GM06990 (cell line): ENCODE measurements around the gene MS4A18.

ENCODE experiments used
- DNase-seq: peaks from one replicate; pipeline ENCODE4 v3.0.0-alpha.2; 2011; ENCODE audit not compliant: insufficient read length; ENCODE audit errors: extremely low read depth
- H3K27me3 ChIP-seq: replicated peaks from 2 replicates; pipeline ENCODE4 v1.6.0; 2011; ENCODE audit warnings: low read length; ENCODE audit not compliant: control insufficient read depth, insufficient read depth
- H3K36me3 ChIP-seq: 2 replicates; pipeline ENCODE4 v1.5.1; 2011; ENCODE audit warnings: low read length; ENCODE audit not compliant: control insufficient read depth, insufficient read depth
- H3K4me3 ChIP-seq: replicated peaks from 2 replicates; pipeline ENCODE4 v1.5.1; 2011; ENCODE audit warnings: low read depth, mild to moderate bottlenecking, control low read depth, low read length
- TF ChIP-seq, protein P1 (sequence below): IDR thresholded peaks from 2 replicates; pipeline ENCODE4 v1.5.1; 2011; ENCODE audit warnings: low read length, control low read depth, mild to moderate bottlenecking, inconsistent platforms; ENCODE audit not compliant: insufficient read depth, poor library complexity, severe bottlenecking

MS4A18 gene

DNA sequence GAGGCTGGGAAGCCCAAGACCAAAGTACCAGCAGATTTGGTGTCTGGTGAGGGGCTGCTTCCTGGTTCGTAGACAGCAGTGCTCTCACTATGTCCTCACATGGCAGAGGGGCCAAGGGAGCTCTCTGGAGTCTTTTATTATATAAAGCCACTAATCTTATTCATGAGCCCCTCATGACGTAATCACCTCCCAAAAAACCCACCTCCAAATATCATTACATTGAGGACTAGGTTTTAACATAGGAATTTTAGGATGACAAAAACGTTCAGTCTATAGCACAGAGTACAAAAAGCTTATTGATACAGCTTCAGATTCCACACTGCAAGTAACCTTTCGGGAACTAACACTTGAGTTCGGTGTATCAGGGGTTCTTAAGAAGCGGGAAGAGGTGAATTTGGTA lies 4.1 kb upstream of the MS4A18 start:
- no peak for DNase-seq
- Histone ChIP-seq H3K4me3 (no peak overlapping the region), H3K36me3 (no peaks in the 10 kb centered on the region), H3K27me3 (no peaks in the 10 kb centered on the region; the same call in 1 of the 2 replicates)
- TF ChIP-seq, protein P1, sequence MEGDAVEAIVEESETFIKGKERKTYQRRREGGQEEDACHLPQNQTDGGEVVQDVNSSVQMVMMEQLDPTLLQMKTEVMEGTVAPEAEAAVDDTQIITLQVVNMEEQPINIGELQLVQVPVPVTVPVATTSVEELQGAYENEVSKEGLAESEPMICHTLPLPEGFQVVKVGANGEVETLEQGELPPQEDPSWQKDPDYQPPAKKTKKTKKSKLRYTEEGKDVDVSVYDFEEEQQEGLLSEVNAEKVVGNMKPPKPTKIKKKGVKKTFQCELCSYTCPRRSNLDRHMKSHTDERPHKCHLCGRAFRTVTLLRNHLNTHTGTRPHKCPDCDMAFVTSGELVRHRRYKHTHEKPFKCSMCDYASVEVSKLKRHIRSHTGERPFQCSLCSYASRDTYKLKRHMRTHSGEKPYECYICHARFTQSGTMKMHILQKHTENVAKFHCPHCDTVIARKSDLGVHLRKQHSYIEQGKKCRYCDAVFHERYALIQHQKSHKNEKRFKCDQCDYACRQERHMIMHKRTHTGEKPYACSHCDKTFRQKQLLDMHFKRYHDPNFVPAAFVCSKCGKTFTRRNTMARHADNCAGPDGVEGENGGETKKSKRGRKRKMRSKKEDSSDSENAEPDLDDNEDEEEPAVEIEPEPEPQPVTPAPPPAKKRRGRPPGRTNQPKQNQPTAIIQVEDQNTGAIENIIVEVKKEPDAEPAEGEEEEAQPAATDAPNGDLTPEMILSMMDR = no peak

DNA sequence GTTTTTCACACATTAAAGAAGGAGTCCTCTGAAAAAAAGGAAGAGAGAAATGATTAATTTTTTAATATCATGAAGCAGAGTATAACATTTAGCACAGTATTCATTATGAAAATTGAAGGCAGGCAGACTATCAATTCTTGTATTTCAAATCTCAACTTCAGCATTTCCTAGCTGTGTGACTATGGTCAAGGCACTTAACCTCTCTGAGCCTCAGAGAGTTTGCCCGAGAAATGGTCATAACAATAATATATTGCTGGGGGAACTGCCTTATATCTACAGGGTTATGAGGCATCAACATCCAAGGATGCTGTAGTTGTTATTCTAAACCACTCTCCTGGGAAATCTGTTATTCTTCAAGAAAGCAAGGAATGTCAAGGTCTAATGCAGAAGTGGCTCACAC lies 1.1 kb downstream of the MS4A18 start:
- Histone ChIP-seq H3K27me3 (no peaks in the 10 kb centered on the region; the same call in 1 of the 2 replicates), H3K36me3 (no peaks in the 10 kb centered on the region), H3K4me3 (no peak overlapping the region)
- DNase-seq = no peak
- TF ChIP-seq, protein P1 = no peak

DNA sequence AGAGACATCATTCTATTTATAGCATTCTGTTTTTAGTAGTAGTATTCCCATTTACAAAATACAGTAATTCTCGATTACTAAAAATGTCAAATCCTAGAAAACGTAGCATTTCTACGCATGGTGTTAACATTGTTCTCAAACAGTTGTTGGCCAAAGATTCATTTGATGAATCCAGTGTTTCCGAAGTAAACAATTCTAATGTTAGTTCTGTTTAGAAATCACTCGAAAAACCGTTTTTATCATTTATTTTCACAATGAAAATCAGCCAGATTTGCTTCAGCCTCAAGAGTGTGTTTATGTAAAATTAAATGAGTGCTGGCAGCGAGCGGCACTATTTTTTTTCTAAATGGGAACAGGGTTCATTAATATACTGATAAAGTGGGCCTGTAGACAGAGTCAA lies 7.1 kb downstream of the MS4A18 start:
- Histone ChIP-seq H3K36me3 (no peaks in the 10 kb centered on the region), H3K27me3 (no peaks in the 10 kb centered on the region; the same call in 1 of the 2 replicates), H3K4me3 (no peak overlapping the region)
- TF ChIP-seq, protein P1 = no peak
- no peak for DNase-seq

DNA sequence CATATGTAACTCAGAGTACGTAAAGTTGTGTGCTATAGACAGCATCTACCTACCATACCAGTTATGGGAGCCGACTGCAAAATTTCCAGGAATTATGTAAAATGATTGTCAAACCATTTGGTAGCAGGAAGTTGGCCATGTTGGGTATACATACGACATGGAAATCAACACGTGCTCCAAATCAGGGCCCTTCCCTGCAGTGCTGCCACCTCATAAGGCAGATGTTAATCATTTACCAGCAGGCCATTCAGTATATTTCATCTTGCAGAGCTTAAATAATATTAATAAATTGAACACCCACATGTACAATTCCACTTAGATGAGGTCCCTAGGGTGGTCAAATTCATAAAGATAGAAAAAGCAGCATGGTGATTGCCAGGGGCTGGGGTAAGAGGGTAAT lies 9.8 kb downstream of the MS4A18 start:
- H3K36me3 ChIP-seq = no peaks in the 10 kb centered on the region
- no peaks in the 10 kb centered on the region; the same call in 1 of the 2 replicates for H3K27me3 ChIP-seq
- H3K4me3 ChIP-seq = no peak overlapping the region
- TF ChIP-seq, protein P1 = no peak
- DNase-seq = no peak

DNA sequence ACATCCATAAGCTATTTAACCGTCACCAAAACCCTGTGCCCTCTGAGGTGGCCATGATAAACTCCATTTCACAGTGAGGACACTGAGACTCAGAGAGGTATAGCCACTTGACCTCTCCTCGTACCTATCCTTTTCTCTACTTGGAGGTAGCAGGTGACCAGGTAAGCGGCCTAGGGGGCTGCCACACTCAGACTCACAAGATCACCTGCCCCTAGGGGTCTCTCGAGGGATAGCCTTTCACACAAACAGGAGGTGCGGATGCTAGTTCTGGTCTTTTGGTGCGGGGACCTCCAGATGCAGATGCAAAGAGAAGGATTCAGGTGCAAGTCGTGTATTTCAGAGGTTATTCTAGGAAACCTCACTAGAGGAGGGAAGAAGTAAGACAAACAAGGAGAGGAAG lies 14.6 kb downstream of the MS4A18 start:
- Histone ChIP-seq H3K36me3 (no peaks in the 10 kb centered on the region), H3K4me3 (no peak overlapping the region), H3K27me3 (no peaks in the 10 kb centered on the region)
- TF ChIP-seq, protein P1 = no peak
- no peak for DNase-seq

- TF ChIP-seq, protein P1 = no peak
- H3K27me3 ChIP-seq = no peaks in the 10 kb centered on the region
- H3K4me3 ChIP-seq = no peak overlapping the region
- no peak for DNase-seq
- no peaks in the 10 kb centered on the region for H3K36me3 ChIP-seq
These were observed 16.1 kb downstream of the MS4A18 start for GRCh38 chr11:60740573-60740972.
